HG02610 (cell line): ENCODE measurements around the gene COA8.

Experiments used
- ATAC-seq: cut with Tn5 transposase; IDR thresholded peaks from one replicate; pipeline ENCODE4 v1.9.1; 2021; ENCODE audit warnings: mild to moderate bottlenecking, moderate library complexity; ENCODE audit not compliant: unreplicated experiment

The COA8 gene

GRCh38 chr14:103616635-103617300, 54.0 kb downstream of the COA8 start:
- ATAC-seq: no peak

DNA sequence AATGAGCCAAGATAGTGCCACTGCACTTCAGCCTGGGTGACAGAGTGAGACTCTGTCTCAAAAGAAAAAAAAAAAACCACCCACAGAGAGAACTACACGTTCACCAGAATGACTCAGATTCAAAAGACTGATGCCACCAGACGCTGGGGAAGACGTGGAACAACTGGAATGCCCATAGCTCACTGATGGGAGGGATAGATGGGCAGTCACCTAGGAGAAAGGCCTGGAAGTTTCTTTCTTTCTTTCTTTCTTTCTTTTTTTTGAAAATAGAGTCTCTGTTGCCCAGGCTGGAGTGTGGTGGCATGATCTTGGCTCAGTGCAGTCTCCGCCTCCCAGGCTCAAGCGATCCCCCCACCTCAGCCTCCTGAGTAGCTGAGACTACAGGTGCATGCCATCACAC, 56.3 kb downstream of the COA8 start:
- no peak for ATAC-seq

DNA sequence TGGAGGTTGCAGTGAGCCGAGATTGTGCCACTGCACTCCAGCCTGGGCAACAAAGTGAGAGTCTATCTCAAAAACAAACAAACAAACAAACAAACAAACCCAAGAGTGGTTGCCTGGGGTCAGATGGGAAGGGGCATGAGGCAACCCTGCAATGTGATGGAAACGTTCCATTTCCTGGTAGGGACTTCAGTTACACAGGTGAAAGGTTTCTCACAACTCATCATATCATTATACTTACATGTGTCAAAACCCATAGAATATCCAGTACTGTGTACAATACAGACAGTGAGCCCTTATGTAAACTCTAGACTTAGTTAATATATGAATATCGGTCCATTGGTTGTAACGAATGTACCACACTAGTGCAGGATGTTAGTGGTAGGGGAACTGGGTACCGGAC, 59.1 kb downstream of the COA8 start:
- no peak for ATAC-seq

DNA sequence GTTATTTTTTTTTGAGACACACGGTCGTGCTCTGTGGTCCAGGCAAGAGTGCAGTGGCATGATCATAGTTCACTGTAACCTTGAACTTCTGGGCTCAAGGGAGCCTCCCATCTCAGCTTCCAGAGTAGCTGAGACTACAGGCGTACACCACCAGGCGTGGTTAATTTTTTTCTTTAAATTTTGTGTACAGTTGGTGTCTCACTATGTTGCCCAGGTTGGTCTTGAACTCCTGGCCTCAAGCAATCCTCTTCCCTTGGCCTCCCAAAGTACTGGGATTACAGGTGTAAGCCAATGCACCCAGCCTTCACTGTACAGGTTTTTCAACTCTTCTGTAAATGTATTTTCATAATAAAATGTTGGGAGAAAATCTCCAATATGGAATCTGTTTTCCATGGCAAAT, 60.5 kb downstream of the COA8 start:
- ATAC-seq: no peak

DNA sequence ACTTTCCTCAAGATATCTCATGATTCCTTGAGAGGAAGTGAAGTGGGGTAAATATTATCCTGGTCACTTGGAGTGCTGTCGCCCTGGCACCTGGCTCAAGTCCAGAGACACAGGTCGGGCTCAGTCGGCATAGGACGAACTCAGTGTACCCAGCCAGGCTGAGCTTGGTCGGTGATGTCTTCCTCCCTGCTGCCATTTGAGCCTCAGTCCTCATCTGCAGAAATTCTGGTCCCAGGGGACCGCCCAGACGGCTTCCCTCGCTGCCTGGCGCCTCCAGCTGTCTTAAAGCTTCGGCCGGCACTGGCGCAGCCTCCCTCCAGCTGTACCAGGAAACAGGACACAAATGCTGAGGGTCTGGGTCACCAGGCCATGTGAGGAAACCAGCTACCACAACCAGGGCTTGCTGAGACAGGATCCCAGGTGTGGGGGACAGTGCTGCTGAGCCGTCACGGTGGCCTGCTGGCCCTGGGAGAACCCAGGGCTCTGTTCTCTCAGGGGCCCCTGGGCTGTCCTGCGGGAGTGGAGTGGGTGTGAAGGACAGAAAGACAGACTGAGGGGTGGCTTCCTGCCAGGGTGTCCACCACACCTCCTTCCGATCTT, 61.2 kb downstream of the COA8 start:
- no peak for ATAC-seq

- no peak for ATAC-seq
These were observed 62.1 kb downstream of the COA8 start for GRCh38 chr14:103624860-103625259.

DNA sequence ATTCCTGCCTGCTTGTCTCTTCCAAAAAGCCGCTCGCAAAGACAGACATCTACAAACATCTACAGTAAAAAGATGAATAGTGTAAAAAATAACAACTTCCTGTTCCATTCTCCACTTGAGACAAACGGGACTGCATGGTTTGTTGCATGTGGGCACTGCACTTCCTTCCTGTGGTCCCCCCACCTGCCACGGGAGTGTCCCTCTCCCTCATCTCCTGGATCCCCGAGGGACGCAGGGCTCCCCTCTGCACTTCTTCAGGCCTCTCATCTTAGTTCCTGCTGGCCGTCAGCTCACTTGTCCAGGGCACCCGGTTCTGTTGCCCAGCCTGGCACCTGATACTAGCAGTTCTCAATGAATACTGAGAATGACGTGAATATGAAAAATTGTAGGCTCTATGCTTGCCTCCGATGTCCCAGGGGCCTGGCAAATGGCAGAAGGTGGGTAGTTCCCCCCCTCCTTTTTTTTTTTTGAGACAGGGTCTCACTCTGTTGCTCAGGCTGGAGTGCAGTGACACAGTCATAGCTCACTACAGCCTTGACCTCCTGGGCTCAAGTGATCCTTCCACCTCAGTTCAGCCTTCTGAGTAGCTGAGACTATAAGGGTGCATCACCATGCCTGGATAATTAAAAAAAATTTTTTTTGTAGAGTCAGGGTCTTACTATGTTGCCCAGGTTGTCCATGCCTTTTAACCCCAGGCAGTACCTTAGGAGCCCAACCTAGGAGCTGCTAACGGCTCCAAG, 62.8 kb downstream of the COA8 start:
- ATAC-seq: no peak

DNA sequence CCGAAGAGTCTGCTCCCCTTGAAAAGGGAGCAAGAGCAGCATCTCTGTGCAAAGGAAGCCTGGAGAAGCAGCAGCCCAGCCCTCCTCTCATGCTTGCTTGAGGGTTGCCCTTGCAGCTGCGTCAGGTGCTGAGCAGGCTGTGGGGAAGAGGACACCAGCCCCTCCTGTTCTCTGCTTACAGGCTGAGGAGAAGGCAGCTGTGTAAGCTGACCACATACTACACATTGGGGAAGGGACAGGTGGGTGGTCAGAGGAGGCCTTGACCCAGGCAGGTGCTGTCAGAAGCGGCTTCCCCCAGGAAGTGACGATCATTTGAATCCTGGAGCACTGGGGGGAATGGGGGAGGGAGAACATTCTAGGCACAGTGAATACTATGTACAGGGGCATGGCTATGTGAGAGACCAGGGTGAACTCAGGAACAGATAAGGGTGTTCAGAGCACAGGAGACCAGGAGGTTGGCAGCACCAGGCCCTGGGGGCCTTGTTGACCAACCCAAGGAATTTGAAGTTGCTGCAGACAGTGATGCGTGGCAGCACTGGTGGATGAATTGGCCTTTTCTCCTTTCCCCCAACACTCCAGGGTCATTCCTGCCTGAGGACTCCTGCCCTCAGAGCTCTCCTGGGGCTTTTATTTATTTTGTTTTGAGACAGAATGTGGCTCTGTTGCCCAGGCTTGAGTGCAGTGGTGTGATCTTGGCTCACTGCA, 63.5 kb downstream of the COA8 start:
- ATAC-seq: no peak

DNA sequence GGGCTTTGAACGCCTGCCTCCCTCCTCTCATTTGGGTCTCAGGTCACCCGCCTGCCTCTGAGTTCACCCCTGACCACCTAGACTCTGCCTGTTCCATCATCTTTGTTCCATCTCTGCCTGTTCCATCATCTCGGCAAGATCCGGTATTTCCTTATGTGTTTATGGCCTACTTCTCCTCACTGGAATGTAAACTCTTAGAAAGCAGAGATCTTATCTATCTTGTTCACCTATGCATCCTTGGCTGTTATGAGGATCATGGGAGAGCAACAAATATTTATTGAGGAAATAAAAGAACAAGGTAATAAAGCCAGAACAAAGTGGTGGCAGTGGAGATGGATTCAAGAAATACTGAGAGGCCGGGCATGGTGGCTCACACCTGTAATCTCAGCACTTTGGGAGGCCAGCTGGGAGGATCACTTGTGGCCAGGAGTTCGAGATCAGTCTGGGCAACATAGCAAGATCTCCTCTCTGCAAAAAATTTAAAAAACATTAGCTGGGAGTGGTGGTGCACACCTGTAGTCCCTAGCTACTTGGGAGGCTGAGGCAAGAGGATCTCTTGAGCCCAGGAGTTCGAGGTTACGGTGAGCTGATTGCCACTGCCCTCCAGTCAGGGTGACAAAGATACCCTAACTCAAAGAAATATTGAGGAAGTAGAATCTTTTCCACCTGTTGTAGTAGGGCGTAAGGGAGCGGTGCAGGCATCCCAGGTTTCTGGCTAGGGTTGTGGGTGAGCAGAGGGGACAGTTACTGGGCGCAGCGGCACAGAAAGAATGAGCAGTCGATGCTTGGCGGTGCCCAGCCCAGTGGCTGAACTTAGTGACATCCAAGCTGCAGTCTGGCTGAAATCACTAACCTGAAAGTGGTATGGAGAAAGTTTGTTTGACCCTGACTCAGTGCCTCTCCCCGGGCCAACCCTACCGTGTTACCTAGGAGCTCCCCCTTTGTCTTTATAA, 64.6 kb downstream of the COA8 start:
- no peak for ATAC-seq

- ATAC-seq: no peak
These were observed 65.5 kb downstream of the COA8 start for GRCh38 chr14:103628221-103628683.

DNA sequence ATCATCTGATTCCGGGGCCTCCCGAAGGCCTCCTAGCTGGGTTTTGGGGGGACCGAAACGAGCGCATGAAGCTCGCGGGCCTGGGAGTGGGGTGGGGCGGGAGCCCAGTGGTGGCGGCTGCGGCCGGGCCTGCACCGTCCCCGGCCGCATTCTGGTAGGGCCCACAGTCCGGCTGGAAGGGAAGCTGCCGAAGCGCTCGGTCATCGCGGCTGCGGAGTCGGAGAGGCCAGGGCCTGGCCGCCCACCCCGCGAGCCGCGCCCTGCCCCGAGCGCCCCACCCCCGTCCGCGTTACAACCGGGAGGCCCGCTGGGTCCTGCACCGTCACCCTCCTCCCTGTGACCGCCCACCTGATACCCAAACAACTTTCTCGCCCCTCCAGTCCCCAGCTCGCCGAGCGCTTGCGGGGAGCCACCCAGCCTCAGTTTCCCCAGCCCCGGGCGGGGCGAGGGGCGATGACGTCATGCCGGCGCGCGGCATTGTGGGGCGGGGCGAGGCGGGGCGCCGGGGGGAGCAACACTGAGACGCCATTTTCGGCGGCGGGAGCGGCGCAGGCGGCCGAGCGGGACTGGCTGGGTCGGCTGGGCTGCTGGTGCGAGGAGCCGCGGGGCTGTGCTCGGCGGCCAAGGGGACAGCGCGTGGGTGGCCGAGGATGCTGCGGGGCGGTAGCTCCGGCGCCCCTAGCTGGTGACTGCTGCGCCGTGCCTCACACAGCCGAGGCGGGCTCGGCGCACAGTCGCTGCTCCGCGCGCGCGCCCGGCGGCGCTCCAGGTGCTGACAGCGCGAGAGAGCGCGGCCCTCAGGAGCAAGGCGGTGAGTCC, 66.1 kb downstream of the COA8 start, which contains the start of gene KLC1:
Gene KLC1 (plus strand): TSS at position 528 of the 819 bp plus-strand sequence. CDS start 25,354 bp downstream, outside the sequence.
- peak; percentile 47 for ATAC-seq

- peak; percentile 18 for ATAC-seq
These were observed 66.9 kb downstream of the COA8 start for GRCh38 chr14:103629503-103630121.

DNA sequence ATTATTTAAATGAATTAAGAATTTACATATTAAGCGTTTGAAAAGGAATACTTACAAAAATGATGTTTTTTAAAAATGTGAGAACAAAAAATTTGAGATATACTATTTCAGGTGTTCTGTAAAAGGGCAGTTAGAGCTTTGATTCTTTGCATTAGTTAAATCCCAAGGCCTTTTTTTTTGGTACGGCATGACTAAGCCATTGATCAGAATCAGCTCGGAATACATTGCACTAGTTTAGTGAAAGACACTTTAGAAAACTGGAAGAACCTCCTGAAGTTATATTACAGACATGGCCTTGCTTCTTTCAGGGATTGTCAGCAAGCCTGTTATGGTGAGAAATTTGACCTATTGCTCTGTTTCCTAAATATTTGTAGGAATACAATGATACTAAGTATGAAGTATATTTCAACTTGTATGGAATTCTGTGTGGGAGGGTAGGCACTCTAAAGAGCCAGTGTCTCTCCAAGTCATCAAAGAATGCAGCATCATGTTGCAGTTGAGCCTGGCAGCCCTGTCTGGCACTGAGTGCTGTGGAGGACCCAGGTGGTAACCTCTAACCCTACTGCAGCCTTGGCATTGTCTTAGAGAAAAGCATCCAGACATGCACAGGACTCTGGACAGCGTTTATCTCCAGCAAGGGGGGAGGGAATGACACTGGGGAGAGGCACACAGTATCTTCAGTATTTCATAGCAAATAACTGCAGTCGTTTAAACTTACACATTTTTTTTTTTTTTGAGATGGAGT, 67.8 kb downstream of the COA8 start:
- ATAC-seq: no peak

GRCh38 chr14:103633391-103633790, 70.6 kb downstream of the COA8 start:
- ATAC-seq: no peak

DNA sequence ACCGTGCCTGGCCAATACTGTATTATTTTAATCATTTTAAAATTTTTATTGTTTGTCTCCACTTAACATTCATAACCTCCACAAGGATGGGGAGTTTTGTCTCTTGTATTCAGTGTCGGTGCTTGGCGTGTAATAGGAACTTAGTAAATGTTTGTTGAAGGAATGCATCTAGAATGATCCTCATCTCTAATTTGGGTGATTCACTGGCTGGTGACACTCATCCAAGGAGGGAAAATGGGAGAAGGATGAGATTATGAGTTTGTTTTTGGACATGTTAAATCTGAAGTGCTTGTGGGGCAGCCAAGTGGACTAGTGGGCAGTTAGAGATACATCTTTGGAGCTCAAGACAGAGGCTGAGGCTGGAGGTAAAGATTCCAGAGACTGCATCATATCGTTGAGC, 71.4 kb downstream of the COA8 start:
- ATAC-seq: no peak

GRCh38 chr14:103638594-103638993, 75.8 kb downstream of the COA8 start:
- ATAC-seq: no peak
